WI38 (cell line): ENCODE data around the gene FAT2.

Source experiments
- H3K4me3 ChIP-seq: 2 replicates; pipeline ENCODE4 v1.5.1; 2011; ENCODE audit warnings: low read depth, mild to moderate bottlenecking, control low read depth, low read length
- TF ChIP-seq, protein P1 (sequence below): IDR thresholded peaks from 2 replicates; pipeline ENCODE4 v1.5.1; 2012; ENCODE audit warnings: low read depth, mild to moderate bottlenecking, control low read depth, low read length

Gene FAT2

DNA sequence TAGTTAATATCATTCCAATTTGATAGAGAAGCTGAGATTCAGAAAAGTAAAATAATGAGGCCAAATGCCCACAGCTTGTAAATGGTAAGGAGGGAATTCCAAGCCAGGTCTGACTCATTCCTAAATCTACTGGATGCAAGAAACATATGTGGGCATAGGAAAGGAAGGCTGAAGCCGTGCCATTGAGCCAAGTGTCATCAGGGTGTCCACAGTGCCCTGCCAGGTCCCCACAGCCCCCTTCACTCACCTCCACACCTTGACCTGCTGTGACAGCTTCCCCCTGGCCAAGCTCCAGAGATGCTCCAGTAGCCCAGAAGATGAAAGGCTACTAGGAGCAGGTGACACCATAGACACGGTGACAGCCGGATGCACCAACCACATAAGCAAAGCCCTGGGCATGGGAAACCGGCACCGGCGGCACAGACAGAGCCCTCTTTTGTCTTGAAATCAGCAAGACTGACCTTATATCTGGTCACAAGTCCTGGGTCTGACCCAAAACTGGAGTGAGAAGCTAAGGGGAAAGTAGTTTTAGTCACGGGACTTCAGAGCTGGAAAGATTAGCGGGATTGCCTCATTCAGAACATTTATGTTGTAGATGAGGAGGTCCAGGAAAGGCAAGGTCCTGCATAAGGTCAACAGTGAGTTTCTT is 20.1 kb upstream of the FAT2 start:
- TF ChIP-seq, protein P1, sequence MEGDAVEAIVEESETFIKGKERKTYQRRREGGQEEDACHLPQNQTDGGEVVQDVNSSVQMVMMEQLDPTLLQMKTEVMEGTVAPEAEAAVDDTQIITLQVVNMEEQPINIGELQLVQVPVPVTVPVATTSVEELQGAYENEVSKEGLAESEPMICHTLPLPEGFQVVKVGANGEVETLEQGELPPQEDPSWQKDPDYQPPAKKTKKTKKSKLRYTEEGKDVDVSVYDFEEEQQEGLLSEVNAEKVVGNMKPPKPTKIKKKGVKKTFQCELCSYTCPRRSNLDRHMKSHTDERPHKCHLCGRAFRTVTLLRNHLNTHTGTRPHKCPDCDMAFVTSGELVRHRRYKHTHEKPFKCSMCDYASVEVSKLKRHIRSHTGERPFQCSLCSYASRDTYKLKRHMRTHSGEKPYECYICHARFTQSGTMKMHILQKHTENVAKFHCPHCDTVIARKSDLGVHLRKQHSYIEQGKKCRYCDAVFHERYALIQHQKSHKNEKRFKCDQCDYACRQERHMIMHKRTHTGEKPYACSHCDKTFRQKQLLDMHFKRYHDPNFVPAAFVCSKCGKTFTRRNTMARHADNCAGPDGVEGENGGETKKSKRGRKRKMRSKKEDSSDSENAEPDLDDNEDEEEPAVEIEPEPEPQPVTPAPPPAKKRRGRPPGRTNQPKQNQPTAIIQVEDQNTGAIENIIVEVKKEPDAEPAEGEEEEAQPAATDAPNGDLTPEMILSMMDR = no peak
- no peak overlapping the region for H3K4me3 ChIP-seq

DNA sequence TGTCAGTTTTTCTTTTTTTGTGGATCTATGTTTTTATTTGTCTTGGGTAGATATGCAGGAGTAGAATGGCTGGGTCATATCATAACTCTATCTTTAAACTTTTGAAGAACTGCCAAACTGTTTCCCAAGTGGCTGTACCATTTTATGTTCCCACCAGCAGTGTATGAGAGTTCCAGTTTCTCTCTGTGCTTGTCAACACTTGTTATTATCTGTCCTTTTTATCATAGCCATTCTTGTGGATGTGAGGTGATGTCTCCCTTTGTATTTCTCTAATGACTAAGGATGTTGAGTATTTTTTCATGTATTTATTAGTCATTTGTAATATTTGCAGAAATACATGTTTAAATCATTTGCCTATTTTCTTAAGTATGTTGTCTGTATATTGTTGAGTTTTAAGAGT is 17.4 kb upstream of the FAT2 start:
- H3K4me3 ChIP-seq = no peak overlapping the region
- TF ChIP-seq, protein P1 = no peak

DNA sequence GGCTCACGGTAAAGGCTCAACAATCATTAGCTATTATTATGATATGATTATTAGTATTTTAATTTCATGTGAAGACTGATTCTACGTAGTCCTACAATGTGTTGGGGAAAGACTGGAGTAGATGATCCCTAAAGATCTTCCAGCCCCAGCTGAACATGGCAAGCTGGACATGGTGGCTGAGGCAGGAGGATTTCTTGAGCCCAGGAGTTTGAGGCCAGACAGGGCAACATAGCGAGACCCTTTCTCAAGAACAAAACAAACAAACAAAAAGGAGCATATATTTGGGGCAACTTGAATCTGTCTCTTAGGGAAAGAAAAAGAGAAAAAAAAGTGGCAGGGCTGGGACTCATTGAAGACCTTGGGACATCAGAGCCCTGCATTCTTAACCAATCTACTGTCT is 16.2 kb upstream of the FAT2 start:
- TF ChIP-seq, protein P1 = no peak
- no peak overlapping the region for H3K4me3 ChIP-seq

DNA sequence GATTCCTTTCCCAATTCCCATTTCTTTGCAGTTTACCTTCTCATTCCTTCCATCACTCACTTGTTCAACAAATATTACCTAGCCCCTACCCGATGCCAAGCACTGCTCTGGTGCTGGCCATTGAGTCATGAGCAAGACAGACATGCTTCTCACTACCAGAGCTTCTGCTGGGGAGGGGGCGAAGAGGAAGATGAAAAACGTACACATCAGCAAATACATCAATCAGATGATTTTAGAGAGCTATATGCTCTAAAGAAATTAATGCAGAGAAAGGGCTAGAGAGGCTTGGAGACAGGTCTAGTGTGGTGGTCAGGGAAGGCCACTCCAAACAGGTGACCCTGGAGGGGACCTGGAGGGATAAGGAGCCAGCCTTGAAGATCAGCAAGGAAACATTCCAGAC is 14.4 kb upstream of the FAT2 start:
- no peak overlapping the region for H3K4me3 ChIP-seq
- TF ChIP-seq, protein P1 = no peak

DNA sequence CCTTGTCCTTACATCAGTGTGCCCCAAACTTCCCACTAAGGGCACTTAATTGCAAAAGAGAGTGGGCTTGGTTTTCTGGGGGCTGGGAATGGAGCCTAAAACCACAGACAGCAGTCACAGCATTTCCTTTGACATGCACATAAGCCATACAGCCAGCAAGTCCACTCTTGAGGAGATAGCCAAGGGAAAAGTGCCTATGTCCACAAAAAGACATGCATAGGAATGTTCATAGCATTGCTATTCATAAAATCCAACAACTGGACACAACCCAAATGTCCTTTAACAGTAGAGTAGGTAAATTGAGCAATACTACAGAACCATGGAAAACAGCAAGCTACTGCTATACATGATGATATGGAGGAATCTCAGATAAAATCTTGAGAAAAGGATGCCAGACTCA is 11.7 kb upstream of the FAT2 start:
- TF ChIP-seq, protein P1 = no peak
- no peak overlapping the region for H3K4me3 ChIP-seq

GRCh38 chr5:151601391-151601790 is 10.3 kb upstream of the FAT2 start:
- TF ChIP-seq, protein P1 = no peak

GRCh38 chr5:151600069-151600665 is 9.0 kb upstream of the FAT2 start:
- no peak overlapping the region for H3K4me3 ChIP-seq
- TF ChIP-seq, protein P1 = no peak

More at GRCh38 chr5:151601391-151601790, 10.3 kb upstream of the FAT2 start:
- H3K4me3 ChIP-seq = no peak overlapping the region
